GM18519 (cell line): ENCODE measurements around the gene MARF1.
"Not testable (repeated sequence)": the region's sequence is repeated elsewhere in the genome, so short reads cannot be mapped to it uniquely, and the experiment has no call there.

Experiments
- ATAC-seq: cut with Tn5 transposase; IDR thresholded peaks from one replicate; pipeline ENCODE4 v1.9.1; 2021; ENCODE audit warnings: mild to moderate bottlenecking, moderate library complexity; ENCODE audit not compliant: unreplicated experiment, low FRiP score

Gene MARF1

GRCh38 chr16:15573896-15574613 lies 68.9 kb downstream of the MARF1 start:
- ATAC-seq, result not testable (repeated sequence)

GRCh38 chr16:15573274-15573895 lies 69.6 kb downstream of the MARF1 start:
- ATAC-seq, result no peak

GRCh38 chr16:15572329-15573001 lies 70.5 kb downstream of the MARF1 start:
- no peak for ATAC-seq

- ATAC-seq, result no peak
These were observed 71.4 kb downstream of the MARF1 start for GRCh38 chr16:15571557-15571956.

GRCh38 chr16:15570666-15571065 lies 72.3 kb downstream of the MARF1 start:
- not testable (repeated sequence) for ATAC-seq

GRCh38 chr16:15567823-15568222 lies 75.1 kb downstream of the MARF1 start:
- ATAC-seq, result no peak

- ATAC-seq, result no peak
These were observed 76.9 kb downstream of the MARF1 start for GRCh38 chr16:15566095-15566494.

GRCh38 chr16:15564604-15565339 lies 78.2 kb downstream of the MARF1 start:
- ATAC-seq, result no peak

- no peak for ATAC-seq
These were observed 83.8 kb downstream of the MARF1 start for GRCh38 chr16:15559176-15559575.

GRCh38 chr16:15557258-15557657 lies 85.7 kb downstream of the MARF1 start:
- no peak for ATAC-seq

- no peak for ATAC-seq
These were observed 86.8 kb downstream of the MARF1 start for GRCh38 chr16:15556130-15556529.

- ATAC-seq, result no peak
These were observed 89.5 kb downstream of the MARF1 start for GRCh38 chr16:15553313-15554088.

- ATAC-seq, result no peak
These were observed 90.4 kb downstream of the MARF1 start for GRCh38 chr16:15552507-15552906.

- ATAC-seq, result no peak
These were observed 94.5 kb downstream of the MARF1 start for GRCh38 chr16:15548482-15548891.

GRCh38 chr16:15547768-15548096 lies 95.2 kb downstream of the MARF1 start:
- no peak for ATAC-seq

- ATAC-seq, result not testable (repeated sequence)
These were observed 95.7 kb downstream of the MARF1 start for GRCh38 chr16:15547072-15547767.

GRCh38 chr16:15545544-15545943 lies 97.4 kb downstream of the MARF1 start:
- ATAC-seq, result no peak

GRCh38 chr16:15544405-15544804 lies 98.5 kb downstream of the MARF1 start:
- ATAC-seq, result no peak
